Keratinocyte (primary cell): Measurements from ENCODE around the gene CSNK1G1. TPM values are rescaled to one million over a fixed set of nuclear protein-coding genes. Genes with fewer than 3 reads are reported as not detected.

Experiments used
- DNase-seq: peaks from one replicate; pipeline ENCODE4 v3.0.0-alpha.2; 2011; ENCODE audit warnings: low read depth, missing footprints, low spot score
- FAIRE-seq: peaks from 2 replicates; lab custom pipeline; 2011; peaks lifted over from hg19 to GRCh38; lab: Jason Lieb, UNC
- H2AFZ ChIP-seq: 2 replicates; pipeline ENCODE4 v1.6.0; 2012; ENCODE audit warnings: low read length, control low read depth, inconsistent platforms; ENCODE audit not compliant: control insufficient read depth
- H3K27ac ChIP-seq: 2 replicates; pipeline ENCODE4 v1.5.1; 2011; ENCODE audit warnings: low read length; ENCODE audit not compliant: control insufficient read depth, insufficient read depth
- H3K27me3 ChIP-seq: 3 replicates; pipeline ENCODE4 v1.6.0; 2011; ENCODE audit warnings: low read length; ENCODE audit not compliant: control insufficient read depth, insufficient read depth; ENCODE audit errors: extremely low read depth
- H3K36me3 ChIP-seq, 2 experiments: 2 replicates in 1 of 2; 3 replicates in 1 of 2; pipeline ENCODE4 v1.5.1; 2011; ENCODE audit warnings: low read length in 2 of 2, mild to moderate bottlenecking in 1 of 2; ENCODE audit not compliant: control insufficient read depth in 2 of 2, insufficient read depth in 2 of 2; ENCODE audit errors: extremely low read depth in 1 of 2
- H3K4me1 ChIP-seq: 3 replicates; pipeline ENCODE4 v1.5.1; 2011; ENCODE audit warnings: low read length; ENCODE audit not compliant: control insufficient read depth, insufficient read depth; ENCODE audit errors: extremely low read depth
- H3K4me2 ChIP-seq: 3 replicates; pipeline ENCODE4 v1.6.0; 2011; ENCODE audit warnings: low read depth, low read length; ENCODE audit not compliant: control insufficient read depth, insufficient read depth; ENCODE audit errors: extremely low read depth
- H3K4me3 ChIP-seq, 3 experiments: fragments of 200-600 bp in 1 of 3; sonication (generic) in 1 of 3; 2 replicates in 2 of 3; 3 replicates in 1 of 3; pipeline ENCODE4 v1.5.1; 2011 to 2016; ENCODE audit warnings: low read length in 3 of 3, mild to moderate bottlenecking in 3 of 3, control low read depth in 2 of 3, inconsistent platforms in 1 of 3, low read depth in 1 of 3, mixed read lengths in 1 of 3, mixed run types in 1 of 3, moderate library complexity in 1 of 3; ENCODE audit not compliant: control insufficient read depth in 2 of 3, insufficient read depth in 2 of 3; ENCODE audit errors: extremely low read depth in 1 of 3
- H3K79me2 ChIP-seq: 2 replicates; pipeline ENCODE4 v1.6.0; 2012; ENCODE audit warnings: low read length; ENCODE audit not compliant: control insufficient read depth, insufficient read depth
- H3K9ac ChIP-seq: 3 replicates; pipeline ENCODE4 v1.6.0; 2011; ENCODE audit warnings: low read length; ENCODE audit not compliant: control insufficient read depth, insufficient read depth; ENCODE audit errors: extremely low read depth
- H3K9me1 ChIP-seq: 3 replicates; pipeline ENCODE4 v1.6.0; 2011; ENCODE audit warnings: low read length; ENCODE audit not compliant: control insufficient read depth, insufficient read depth; ENCODE audit errors: extremely low read depth
- H3K9me3 ChIP-seq: 2 replicates; pipeline ENCODE4 v1.5.1; 2012; ENCODE audit warnings: low read depth, low read length; ENCODE audit not compliant: control insufficient read depth
- H4K20me1 ChIP-seq: 3 replicates; pipeline ENCODE4 v1.6.0; 2011; ENCODE audit warnings: low read length; ENCODE audit not compliant: control insufficient read depth, insufficient read depth; ENCODE audit errors: extremely low read depth
- EZH2 ChIP-seq: IDR thresholded peaks from one replicate; pipeline ENCODE4 v1.6.1; 2012; ENCODE audit warnings: inconsistent platforms, mild to moderate bottlenecking, low read length, moderate library complexity
- dilution Hi-C: fragments of 300-500 bp; cut with MboI; formaldehyde crosslinking; loops from one replicate; pipeline ENCODE4 v1.7.0; 2020; ENCODE audit warnings: low sequenced_read_pairs; ENCODE audit not compliant: extremely low pct_ligation_motif_present
- polyA plus RNA-seq, 5 experiments: library from polyadenylated mRNA; depleted of rRNA in 3 of 5; stranded (reverse) in 3 of 5; stranded (forward) in 1 of 5; unstranded in 1 of 5; fragments of >200 nt; gene quantifications; 1 replicate in 1 of 5; 2 replicates in 3 of 5; 3 replicates in 1 of 5; pipeline versions ENCODE4 v1.2.1 to v1.2.3, GENCODE V29; 2011 to 2012; ENCODE audit warnings: missing spikeins in 2 of 5, low read depth in 1 of 5, low replicate concordance in 1 of 5
- TF ChIP-seq, protein P1 (sequence below), 3 experiments: IDR thresholded peaks in 1 of 3; conservative IDR thresholded peaks in 1 of 3; optimal IDR thresholded peaks in 1 of 3; 2 replicates in 2 of 3; 3 replicates in 1 of 3; pipeline versions ENCODE3 to v1.5.1; 2011; ENCODE audit warnings: low read length in 3 of 3, mild to moderate bottlenecking in 3 of 3, moderate library complexity in 2 of 3, control low read depth in 1 of 3, inconsistent platforms in 1 of 3; ENCODE audit not compliant: insufficient read depth in 2 of 3; ENCODE audit errors: extremely low read depth in 1 of 3

The CSNK1G1 gene
- polyA plus RNA-seq, 1 donor (not counting 4 experiments of a cell fraction or from before 2014, with no cell fraction given), result 28.9 TPM

DNA sequence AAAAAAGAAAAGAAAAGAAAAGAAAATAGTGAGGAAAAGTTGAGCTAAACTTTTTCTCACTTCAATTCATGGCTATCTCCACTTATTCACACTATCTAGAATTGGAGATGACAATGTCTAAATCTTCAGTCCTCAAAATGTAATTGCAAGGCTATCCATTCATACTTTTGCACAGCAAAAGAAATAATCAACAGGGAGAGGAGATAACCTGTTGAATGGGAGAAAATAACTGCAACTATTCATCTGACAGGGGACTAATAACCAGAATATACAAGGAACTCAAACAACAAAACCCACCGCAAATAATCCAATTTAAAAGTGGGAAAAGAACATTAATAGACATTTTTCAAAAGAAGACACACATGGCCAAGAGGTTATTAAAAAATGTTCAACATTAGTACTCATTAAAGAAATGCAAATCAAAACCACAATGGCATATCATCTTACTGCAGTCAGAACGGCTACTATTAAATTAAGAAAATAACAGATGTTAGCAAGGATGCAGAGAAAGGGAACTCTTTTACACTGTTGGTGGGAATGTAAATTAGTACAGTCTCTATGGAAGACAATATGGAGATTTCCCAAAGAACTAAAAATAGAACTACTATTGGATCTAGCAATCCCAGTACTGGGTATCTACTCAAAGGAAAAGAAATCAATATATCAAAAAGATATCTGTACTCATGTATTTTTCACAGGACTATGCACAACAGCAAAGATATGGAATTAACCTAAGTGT is 119.6 kb downstream of the CSNK1G1 start:
- Histone ChIP-seq H3K4me1 (peaks cover 5% of the 10 kb centered on the region), H3K9me3 (no peaks in the 10 kb centered on the region), H3K27me3 (no peaks in the 10 kb centered on the region), H3K27ac (no peak overlapping the region), H3K79me2 (peaks cover 52% of the 10 kb centered on the region), H3K4me3 (no peak overlapping the region), H3K36me3 (peaks cover 0 to 2% of the 10 kb centered on the region in 2 experiments), H3K4me2 (no peak overlapping the region), H2AFZ (no peak overlapping the region), H3K9me1 (no peaks in the 10 kb centered on the region), H3K9ac (no peak overlapping the region), H4K20me1 (peaks cover 9% of the 10 kb centered on the region)
- TF ChIP-seq, protein P1, sequence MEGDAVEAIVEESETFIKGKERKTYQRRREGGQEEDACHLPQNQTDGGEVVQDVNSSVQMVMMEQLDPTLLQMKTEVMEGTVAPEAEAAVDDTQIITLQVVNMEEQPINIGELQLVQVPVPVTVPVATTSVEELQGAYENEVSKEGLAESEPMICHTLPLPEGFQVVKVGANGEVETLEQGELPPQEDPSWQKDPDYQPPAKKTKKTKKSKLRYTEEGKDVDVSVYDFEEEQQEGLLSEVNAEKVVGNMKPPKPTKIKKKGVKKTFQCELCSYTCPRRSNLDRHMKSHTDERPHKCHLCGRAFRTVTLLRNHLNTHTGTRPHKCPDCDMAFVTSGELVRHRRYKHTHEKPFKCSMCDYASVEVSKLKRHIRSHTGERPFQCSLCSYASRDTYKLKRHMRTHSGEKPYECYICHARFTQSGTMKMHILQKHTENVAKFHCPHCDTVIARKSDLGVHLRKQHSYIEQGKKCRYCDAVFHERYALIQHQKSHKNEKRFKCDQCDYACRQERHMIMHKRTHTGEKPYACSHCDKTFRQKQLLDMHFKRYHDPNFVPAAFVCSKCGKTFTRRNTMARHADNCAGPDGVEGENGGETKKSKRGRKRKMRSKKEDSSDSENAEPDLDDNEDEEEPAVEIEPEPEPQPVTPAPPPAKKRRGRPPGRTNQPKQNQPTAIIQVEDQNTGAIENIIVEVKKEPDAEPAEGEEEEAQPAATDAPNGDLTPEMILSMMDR (optimal IDR thresholded peaks at IDR 0.05 in 1 of 3, IDR thresholded peaks at IDR 0.05 in 1 of 3, conservative IDR thresholded peaks at IDR 0.05 in 1 of 3; ENCODE audit: extremely low read depth in 1 of 3, insufficient read depth in 2 of 3, low read length in 3 of 3), result no peak
- no peak for TF ChIP-seq EZH2
- FAIRE-seq, result no peak
- DNase-seq, result no peak
- dilution Hi-C loops, result no loop called here

DNA sequence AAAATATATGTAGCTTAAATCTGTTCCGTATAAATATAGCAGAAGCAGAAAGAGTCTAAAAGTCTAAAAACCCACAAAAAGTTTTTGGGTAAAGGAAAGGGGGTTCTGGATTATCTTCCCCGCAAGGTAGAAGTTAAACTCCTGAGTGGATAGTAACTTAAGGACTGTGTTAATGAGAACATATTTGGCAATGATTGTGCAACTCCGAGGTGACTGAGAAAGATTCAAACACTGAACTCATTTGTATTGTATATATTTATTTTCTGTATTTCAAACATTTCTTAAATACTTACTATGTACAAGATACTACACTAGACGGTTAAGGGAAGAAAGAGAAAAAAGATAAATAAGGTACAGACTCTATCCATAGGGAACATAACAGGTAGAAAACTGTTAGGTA is 120.4 kb downstream of the CSNK1G1 start:
- Histone ChIP-seq H4K20me1 (peaks cover 9% of the 10 kb centered on the region), H3K4me3 (no peak overlapping the region), H3K9me1 (no peaks in the 10 kb centered on the region), H3K27me3 (no peaks in the 10 kb centered on the region), H3K9me3 (no peaks in the 10 kb centered on the region), H3K79me2 (peaks cover 45% of the 10 kb centered on the region), H3K27ac (no peak overlapping the region), H3K9ac (no peak overlapping the region), H2AFZ (no peak overlapping the region), H3K4me2 (no peak overlapping the region), H3K36me3 (peaks cover 0 to 2% of the 10 kb centered on the region in 2 experiments), H3K4me1 (peaks cover 5% of the 10 kb centered on the region)
- no peak for TF ChIP-seq EZH2
- TF ChIP-seq, protein P1 (optimal IDR thresholded peaks at IDR 0.05 in 1 of 3, IDR thresholded peaks at IDR 0.05 in 1 of 3, conservative IDR thresholded peaks at IDR 0.05 in 1 of 3; ENCODE audit: extremely low read depth in 1 of 3, insufficient read depth in 2 of 3, low read length in 3 of 3), result no peak
- DNase-seq, result no peak
- dilution Hi-C loops, result no loop called here
- FAIRE-seq, result no peak
